HuH-7 (cell line): ENCODE results near the gene HAO2.
"Not testable (repeated sequence)": the region's sequence is repeated elsewhere in the genome, so short reads cannot be mapped to it uniquely, and the experiment has no call there.

Experiments used
- DNase-seq: peaks from one replicate; pipeline ENCODE4 v3.0.0; 2011; ENCODE audit warnings: low spot score

The HAO2 gene

DNA sequence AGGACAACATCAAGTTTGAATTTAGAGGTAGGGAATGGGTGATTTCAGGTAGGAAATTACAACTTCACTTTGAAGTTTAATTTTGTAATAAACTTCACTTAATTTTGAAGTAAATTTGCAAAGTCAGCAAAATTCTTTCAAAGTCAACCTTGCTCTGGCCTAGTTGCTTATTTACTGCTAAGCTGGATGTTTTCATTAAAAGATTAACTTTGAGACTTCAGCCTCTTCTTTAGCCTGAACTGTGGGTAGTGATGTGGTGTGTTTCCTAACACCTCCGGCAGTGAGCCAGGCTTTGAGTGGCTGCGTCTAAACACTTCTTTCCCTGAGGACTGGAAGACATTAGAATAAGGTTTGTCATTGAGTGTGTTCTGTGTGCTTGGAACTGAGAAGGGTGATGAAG lies at the start of gene HAO2:
Gene HAO2, plus strand, starts transcription at position 232 of the 400 bp plus-strand sequence. CDS start 12,301 bp downstream, outside the sequence.
- DNase-seq: no peak

DNA sequence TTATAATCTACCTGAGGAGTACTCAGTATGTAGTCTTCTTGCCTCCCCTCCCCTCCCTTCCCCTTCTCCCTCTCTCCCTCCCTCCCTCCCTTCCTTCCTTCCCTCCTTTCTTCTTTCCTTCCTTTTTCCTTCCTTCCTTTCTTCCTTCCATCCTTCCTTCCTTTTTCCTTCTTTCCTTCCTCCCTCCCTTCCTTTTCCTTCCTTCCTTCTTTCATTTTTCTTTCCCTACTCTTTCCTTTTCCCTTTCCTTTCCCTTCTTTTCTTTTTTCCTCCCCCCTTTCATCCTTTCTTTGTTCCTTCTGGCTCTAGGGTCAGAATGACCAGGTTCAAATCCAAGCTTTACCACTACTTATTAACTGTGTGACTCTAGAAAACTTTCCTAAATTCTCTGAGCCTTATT lies 48.5 kb upstream of the HAO2 start:
- DNase-seq: no peak

- DNase-seq: no peak
Observed at GRCh38 chr1:119321666-119322419, 46.7 kb upstream of the HAO2 start.

DNA sequence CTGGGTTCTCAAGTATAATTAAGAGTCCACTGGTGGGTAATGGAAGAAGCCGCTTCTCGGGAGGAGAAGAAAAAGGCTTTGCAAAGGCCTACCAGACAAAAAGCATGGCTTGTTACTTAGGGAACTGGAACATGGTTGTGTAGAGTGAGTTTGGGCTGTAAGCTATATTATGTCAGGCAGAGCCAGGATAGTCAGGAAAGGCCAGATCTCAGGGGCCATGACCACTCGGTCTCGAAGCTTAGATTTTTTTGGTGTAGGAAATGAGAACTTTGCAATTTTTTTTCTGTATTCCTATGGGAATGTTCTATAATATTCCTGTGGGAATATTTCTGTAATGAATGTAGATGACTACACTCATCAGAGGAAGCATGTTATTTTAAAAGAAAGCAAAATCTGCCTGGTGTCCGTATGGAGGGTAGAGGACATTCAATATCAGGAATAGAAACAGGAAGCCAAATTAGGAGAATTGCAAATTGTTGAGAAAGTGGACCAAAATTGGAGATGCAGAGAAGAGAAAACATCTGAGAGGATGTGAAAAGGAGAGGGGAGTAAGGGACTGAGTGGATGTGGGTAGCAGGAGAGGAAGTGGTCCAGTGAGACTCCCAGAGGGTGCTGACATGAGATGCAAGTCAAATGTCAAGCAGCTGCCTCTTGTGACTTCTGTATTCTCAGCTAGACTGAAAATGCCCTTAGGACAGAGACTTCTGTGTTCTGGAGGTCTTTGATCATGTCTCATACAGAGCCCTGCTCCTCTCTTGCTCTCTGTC lies 45.2 kb upstream of the HAO2 start:
- DNase-seq: no peak

GRCh38 chr1:119324198-119324597 lies 44.4 kb upstream of the HAO2 start:
- no peak for DNase-seq

GRCh38 chr1:119326251-119326650 lies 42.3 kb upstream of the HAO2 start:
- DNase-seq: no peak

GRCh38 chr1:119327094-119327449 lies 41.5 kb upstream of the HAO2 start:
- no peak for DNase-seq

GRCh38 chr1:119327450-119328155 lies 41.0 kb upstream of the HAO2 start:
- DNase-seq: peak; percentile 46

- no peak for DNase-seq
Observed at GRCh38 chr1:119329541-119330461, 38.8 kb upstream of the HAO2 start.

GRCh38 chr1:119330466-119331189 lies 38.0 kb upstream of the HAO2 start:
- no peak for DNase-seq

GRCh38 chr1:119331190-119331515 lies 37.4 kb upstream of the HAO2 start:
- DNase-seq: no peak

DNA sequence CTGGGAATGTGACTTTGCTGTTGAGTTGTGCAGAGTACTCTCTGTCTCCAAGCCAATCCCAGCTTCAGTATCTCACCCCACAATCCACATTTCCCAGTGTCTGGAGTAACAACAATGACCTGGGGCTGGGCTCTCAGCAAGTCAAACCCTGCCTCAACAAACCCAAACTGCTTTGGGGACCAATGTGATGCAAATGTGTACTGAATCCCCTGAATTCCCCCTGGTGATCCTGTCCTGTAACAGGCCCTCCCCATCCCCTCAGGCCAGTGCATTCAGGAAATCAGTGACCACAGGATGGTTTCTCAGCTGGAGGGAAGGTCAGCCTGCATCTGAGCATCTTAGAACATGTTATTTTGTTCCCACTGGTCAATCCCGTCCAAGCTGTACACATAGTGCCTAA lies 36.7 kb upstream of the HAO2 start:
- no peak for DNase-seq

DNA sequence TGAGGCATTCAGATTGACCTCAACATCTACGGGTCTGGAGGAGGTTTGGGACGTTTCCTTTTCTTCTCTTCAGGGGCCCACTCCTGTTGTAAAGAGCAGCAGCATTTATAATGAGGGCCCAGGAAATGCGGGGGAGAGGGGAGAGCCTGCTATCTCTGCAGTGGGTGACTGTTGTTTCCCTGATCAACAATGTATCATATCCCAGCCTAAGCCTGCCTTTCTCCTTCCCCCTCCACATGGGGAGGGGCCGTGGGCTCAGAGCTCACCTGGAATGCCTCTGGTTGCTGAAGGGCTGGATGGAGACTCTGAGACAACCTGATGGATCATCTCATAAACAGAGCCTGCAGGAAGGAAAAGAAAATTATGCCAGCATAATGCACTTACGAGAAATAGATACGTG lies 36.0 kb upstream of the HAO2 start:
- DNase-seq: no peak

- no peak for DNase-seq
Observed at GRCh38 chr1:119333163-119333896, 35.3 kb upstream of the HAO2 start.

- not testable (repeated sequence) for DNase-seq
Observed at GRCh38 chr1:119333897-119334250, 34.7 kb upstream of the HAO2 start.

DNA sequence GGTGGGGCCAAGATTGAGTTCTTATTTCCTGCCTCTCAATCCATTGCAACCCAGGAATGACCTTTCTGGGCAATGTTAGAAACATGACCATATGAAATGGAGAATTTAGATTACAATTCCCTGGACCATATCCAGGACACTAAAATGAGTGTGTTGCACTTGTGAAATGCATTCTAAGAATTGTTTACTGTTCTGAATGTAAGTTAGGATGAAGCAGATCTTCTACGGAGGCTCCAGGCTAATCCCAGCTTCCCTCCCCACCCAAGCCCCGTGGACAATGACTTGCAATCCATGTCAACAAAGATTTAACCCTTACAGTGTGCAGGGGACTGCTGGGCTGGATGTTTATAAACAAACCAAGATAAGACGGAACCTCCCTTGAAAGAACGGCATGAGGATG lies 31.7 kb upstream of the HAO2 start:
- DNase-seq: no peak

GRCh38 chr1:119338004-119338403 lies 30.6 kb upstream of the HAO2 start:
- DNase-seq: no peak

- DNase-seq: no peak
Observed at GRCh38 chr1:119338757-119339156, 29.8 kb upstream of the HAO2 start.

DNA sequence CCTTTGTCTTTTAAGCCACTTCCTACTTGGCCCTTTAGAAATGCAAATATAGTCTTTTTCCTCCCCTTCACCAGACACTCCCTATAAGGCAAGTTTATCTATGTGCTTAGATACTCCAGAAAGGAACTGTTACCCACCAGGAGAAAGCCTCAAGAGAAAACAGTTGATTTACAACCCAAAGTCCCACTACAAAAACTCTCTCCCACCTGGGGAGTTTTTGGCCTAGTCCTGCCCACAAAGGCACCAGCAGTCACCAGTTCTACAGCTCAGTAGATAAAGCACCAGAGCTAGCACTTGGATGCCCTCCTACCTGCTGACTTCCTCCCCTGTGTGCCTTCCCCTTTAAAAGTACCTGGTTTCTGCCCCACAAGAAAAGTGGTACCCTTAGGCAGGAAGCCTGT lies 27.7 kb upstream of the HAO2 start:
- no peak for DNase-seq

- peak; percentile 34 for DNase-seq
Observed at GRCh38 chr1:119341372-119341947, 27.1 kb upstream of the HAO2 start.
